Measurements from ENCODE around the gene MED27. TPM values are rescaled to one million over a fixed set of nuclear protein-coding genes. Genes with fewer than 3 reads are reported as not detected.

Gene MED27
- total and polyA plus RNA-seq, 2 of the 13 experiments (the other 11 are each of a cell fraction or from before 2014, with no cell fraction given): 16.9 to 19.0 TPM

DNA sequence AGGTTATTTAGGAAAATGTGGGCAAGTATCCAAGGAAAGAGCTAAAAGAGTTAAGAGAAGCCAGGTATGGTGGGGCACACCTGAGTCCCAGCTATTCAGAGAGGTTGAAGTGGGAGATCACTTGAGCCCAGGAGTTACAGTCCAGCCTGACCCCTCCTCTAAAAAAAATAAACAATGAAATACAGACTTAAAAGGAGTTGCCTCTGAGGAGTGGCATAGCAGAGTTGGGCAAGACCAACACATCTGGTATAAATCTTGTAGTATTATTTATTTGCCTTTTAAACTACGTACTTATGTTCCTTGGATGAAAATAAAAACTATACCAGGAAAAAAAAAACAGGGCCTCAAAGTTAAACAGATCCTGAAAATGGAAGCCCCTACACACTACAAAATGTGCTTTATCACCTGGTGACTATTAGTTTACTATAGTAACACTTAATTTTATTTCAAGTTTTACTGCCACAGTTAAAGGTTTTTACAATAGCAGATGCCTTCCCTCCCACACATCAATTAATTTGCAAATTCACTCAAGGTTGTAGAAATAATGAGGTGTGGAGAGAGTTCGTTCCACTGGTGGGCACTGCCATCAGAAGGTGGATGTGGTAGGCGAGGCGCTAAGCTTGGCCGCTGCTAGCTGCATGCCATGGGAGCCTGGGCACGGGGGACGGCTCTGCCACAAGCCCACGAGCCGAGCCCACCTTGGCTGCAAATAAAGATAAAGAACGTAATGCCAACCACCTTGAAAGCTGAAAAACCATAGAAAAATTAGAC, 48.0 kb downstream of the MED27 start:
- Histone ChIP-seq H3K27me3 (ENCODE audit: control insufficient read depth in 1 of 2, insufficient read depth in 2 of 2, low read length in 2 of 2) (no peaks in the 10 kb centered on the region), H3K4me2 (ENCODE audit: low read depth, low read length) (no peak overlapping the region), H3K36me3 (replicated peaks in 1 of 2; ENCODE audit: control insufficient read depth in 1 of 2, insufficient read depth in 2 of 2, low read length in 2 of 2) (no peaks in the 10 kb centered on the region), H3K9me3 (ENCODE audit: low read length) (no peaks in the 10 kb centered on the region), H3K4me1 (ENCODE audit: insufficient read depth, low read length) (peaks cover 12% of the 10 kb centered on the region), H4K20me1 (ENCODE audit: insufficient read depth, low read length) (no peaks in the 10 kb centered on the region), H3K9ac (ENCODE audit: insufficient read depth, low read depth, low read length) (no peak overlapping the region), H3K79me2 (ENCODE audit: insufficient read depth, low read length) (no peaks in the 10 kb centered on the region), H3K27ac (ENCODE audit: extremely low read length, insufficient read depth, low read length) (no peak overlapping the region), H3K4me3 (replicated peaks in 1 of 3; ENCODE audit: insufficient read depth in 1 of 3, low read depth in 2 of 3, low read length in 3 of 3) (no peak overlapping the region), H2AFZ (ENCODE audit: low read length) (no peak overlapping the region)
- ATAC-seq (no peak), FAIRE-seq (no peak), DNase-seq (ENCODE audit: low spot score) (no peak)
- intact Hi-C loops (cut with micrococcal nuclease; ENCODE audit: unreplicated experiment) (no loop called here), in situ Hi-C loops (cut with HindIII; ENCODE audit: extremely low pct_ligation_motif_present, low pct_unique_long_range_greater_than_20kb) (no loop called here)
- no peak for TF ChIP-seq KLF11 (CRISPR knock-in tag; IDR thresholded peaks at IDR 0.05)
- TF ChIP-seq SP5 (CRISPR knock-in tag; IDR thresholded peaks at IDR 0.05; ENCODE audit: borderline replicate concordance, low read depth): no peak
- no peak for TF ChIP-seq SRSF4 (IDR thresholded peaks at IDR 0.05; ENCODE audit: low read depth, low read length, poor library complexity, severe bottlenecking)
- TF ChIP-seq, protein P1, sequence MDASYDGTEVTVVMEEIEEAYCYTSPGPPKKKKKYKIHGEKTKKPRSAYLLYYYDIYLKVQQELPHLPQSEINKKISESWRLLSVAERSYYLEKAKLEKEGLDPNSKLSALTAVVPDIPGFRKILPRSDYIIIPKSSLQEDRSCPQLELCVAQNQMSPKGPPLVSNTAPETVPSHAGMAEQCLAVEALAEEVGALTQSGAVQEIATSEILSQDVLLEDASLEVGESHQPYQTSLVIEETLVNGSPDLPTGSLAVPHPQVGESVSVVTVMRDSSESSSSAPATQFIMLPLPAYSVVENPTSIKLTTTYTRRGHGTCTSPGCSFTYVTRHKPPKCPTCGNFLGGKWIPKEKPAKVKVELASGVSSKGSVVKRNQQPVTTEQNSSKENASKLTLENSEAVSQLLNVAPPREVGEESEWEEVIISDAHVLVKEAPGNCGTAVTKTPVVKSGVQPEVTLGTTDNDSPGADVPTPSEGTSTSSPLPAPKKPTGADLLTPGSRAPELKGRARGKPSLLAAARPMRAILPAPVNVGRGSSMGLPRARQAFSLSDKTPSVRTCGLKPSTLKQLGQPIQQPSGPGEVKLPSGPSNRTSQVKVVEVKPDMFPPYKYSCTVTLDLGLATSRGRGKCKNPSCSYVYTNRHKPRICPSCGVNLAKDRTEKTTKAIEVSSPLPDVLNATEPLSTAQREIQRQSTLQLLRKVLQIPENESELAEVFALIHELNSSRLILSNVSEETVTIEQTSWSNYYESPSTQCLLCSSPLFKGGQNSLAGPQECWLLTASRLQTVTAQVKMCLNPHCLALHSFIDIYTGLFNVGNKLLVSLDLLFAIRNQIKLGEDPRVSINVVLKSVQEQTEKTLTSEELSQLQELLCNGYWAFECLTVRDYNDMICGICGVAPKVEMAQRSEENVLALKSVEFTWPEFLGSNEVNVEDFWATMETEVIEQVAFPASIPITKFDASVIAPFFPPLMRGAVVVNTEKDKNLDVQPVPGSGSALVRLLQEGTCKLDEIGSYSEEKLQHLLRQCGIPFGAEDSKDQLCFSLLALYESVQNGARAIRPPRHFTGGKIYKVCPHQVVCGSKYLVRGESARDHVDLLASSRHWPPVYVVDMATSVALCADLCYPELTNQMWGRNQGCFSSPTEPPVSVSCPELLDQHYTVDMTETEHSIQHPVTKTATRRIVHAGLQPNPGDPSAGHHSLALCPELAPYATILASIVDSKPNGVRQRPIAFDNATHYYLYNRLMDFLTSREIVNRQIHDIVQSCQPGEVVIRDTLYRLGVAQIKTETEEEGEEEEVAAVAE (CRISPR knock-in tag; IDR thresholded peaks at IDR 0.05; ENCODE audit: borderline replicate concordance): no peak
- TF ChIP-seq, protein P2, sequence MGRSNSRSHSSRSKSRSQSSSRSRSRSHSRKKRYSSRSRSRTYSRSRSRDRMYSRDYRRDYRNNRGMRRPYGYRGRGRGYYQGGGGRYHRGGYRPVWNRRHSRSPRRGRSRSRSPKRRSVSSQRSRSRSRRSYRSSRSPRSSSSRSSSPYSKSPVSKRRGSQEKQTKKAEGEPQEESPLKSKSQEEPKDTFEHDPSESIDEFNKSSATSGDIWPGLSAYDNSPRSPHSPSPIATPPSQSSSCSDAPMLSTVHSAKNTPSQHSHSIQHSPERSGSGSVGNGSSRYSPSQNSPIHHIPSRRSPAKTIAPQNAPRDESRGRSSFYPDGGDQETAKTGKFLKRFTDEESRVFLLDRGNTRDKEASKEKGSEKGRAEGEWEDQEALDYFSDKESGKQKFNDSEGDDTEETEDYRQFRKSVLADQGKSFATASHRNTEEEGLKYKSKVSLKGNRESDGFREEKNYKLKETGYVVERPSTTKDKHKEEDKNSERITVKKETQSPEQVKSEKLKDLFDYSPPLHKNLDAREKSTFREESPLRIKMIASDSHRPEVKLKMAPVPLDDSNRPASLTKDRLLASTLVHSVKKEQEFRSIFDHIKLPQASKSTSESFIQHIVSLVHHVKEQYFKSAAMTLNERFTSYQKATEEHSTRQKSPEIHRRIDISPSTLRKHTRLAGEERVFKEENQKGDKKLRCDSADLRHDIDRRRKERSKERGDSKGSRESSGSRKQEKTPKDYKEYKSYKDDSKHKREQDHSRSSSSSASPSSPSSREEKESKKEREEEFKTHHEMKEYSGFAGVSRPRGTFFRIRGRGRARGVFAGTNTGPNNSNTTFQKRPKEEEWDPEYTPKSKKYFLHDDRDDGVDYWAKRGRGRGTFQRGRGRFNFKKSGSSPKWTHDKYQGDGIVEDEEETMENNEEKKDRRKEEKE (IDR thresholded peaks at IDR 0.05): no peak
- TF ChIP-seq ZNF747 (CRISPR knock-in tag; IDR thresholded peaks at IDR 0.05; ENCODE audit: borderline replicate concordance): no peak
- no peak for TF ChIP-seq ZNF24 (IDR thresholded peaks at IDR 0.05)
- no peak for TF ChIP-seq ZNF20 (CRISPR knock-in tag; IDR thresholded peaks at IDR 0.05)
- no peak for TF ChIP-seq GTF2F1 (IDR thresholded peaks at IDR 0.05; ENCODE audit: low read length)
- ChIA-PET CTCF (ENCODE audit: low intra/inter-chr PET ratio, low total read pairs) (no interaction called here), POLR2A (no interaction called here)
- 98% methylated on average over 10 of the region's 10 CpGs for WGBS (ENCODE audit: low lambda C conversion rate)
- no TSS peak for BruUV-seq (replicated peaks)
